ENCODE data around the gene KANSL1.

Gene KANSL1

GRCh38 chr17:46159686-46160085 lies 33.5 kb downstream of the KANSL1 start:
- Histone ChIP-seq H4K20me1 (peaks cover 100% of the 10 kb centered on the region), H3K27ac (no peak overlapping the region), H3K9me3 (no peaks in the 10 kb centered on the region), H3K4me1 (peaks cover 48% of the 10 kb centered on the region), H3K9ac (no peak overlapping the region), H3K4me3 (no peak overlapping the region), H3K36me3 (peaks cover 50% of the 10 kb centered on the region), H3K27me3 (no peaks in the 10 kb centered on the region), H3K4me2 (no peak overlapping the region)
- TF ChIP-seq Cebpa-rat (IDR thresholded peaks at IDR 0.05) = no peak

GRCh38 chr17:46158323-46159296 lies 34.6 kb downstream of the KANSL1 start:
- H3K36me3 ChIP-seq = peaks cover 50% of the 10 kb centered on the region
- no peak overlapping the region for H3K4me2 ChIP-seq
- peaks cover 48% of the 10 kb centered on the region for H3K4me1 ChIP-seq
- peaks cover 100% of the 10 kb centered on the region for H4K20me1 ChIP-seq
- no peak overlapping the region for H3K9ac ChIP-seq
- H3K27ac ChIP-seq = no peak overlapping the region
- no peaks in the 10 kb centered on the region for H3K27me3 ChIP-seq
- no peaks in the 10 kb centered on the region for H3K9me3 ChIP-seq
- H3K4me3 ChIP-seq = no peak overlapping the region
- TF ChIP-seq Cebpa-rat (IDR thresholded peaks at IDR 0.05) = no peak

- Histone ChIP-seq H3K4me3 (no peak overlapping the region), H3K9me3 (no peaks in the 10 kb centered on the region), H3K4me2 (no peak overlapping the region), H4K20me1 (peaks cover 100% of the 10 kb centered on the region), H3K36me3 (peaks cover 39% of the 10 kb centered on the region), H3K9ac (no peak overlapping the region), H3K4me1 (peaks cover 40% of the 10 kb centered on the region), H3K27ac (no peak overlapping the region), H3K27me3 (no peaks in the 10 kb centered on the region)
- TF ChIP-seq Cebpa-rat (IDR thresholded peaks at IDR 0.05) = no peak
These were observed 35.7 kb downstream of the KANSL1 start for GRCh38 chr17:46157443-46158062.

GRCh38 chr17:46154151-46154816 lies 38.9 kb downstream of the KANSL1 start:
- peak overlapping the region; percentile 8 for H3K4me2 ChIP-seq
- no peak overlapping the region for H3K9ac ChIP-seq
- H3K9me3 ChIP-seq = no peaks in the 10 kb centered on the region
- TF ChIP-seq Cebpa-rat (IDR thresholded peaks at IDR 0.05) = no peak
- peaks cover 100% of the 10 kb centered on the region for H4K20me1 ChIP-seq
- peaks cover 40% of the 10 kb centered on the region for H3K4me1 ChIP-seq
- peaks cover 26% of the 10 kb centered on the region for H3K36me3 ChIP-seq
- H3K27me3 ChIP-seq = no peaks in the 10 kb centered on the region
- no peak overlapping the region for H3K27ac ChIP-seq
- no peak overlapping the region for H3K4me3 ChIP-seq

GRCh38 chr17:46152423-46152822 lies 40.8 kb downstream of the KANSL1 start:
- peaks cover 33% of the 10 kb centered on the region for H3K4me1 ChIP-seq
- H3K4me3 ChIP-seq = no peak overlapping the region

GRCh38 chr17:46151762-46152161 lies 41.5 kb downstream of the KANSL1 start:
- Histone ChIP-seq H3K36me3 (peaks cover 24% of the 10 kb centered on the region), H3K9me3 (no peaks in the 10 kb centered on the region), H3K4me2 (no peak overlapping the region), H3K27me3 (no peaks in the 10 kb centered on the region), H3K27ac (no peak overlapping the region), H3K4me3 (no peak overlapping the region), H3K4me1 (peaks cover 40% of the 10 kb centered on the region), H4K20me1 (peaks cover 100% of the 10 kb centered on the region), H3K9ac (no peak overlapping the region)
- TF ChIP-seq Cebpa-rat (IDR thresholded peaks at IDR 0.05) = no peak

More at GRCh38 chr17:46152423-46152822, 40.8 kb downstream of the KANSL1 start:
- TF ChIP-seq Cebpa-rat (IDR thresholded peaks at IDR 0.05) = no peak
- Histone ChIP-seq H3K4me2 (no peak overlapping the region), H3K9ac (no peak overlapping the region), H3K27me3 (no peaks in the 10 kb centered on the region), H3K9me3 (no peaks in the 10 kb centered on the region), H4K20me1 (peaks cover 100% of the 10 kb centered on the region), H3K36me3 (peaks cover 20% of the 10 kb centered on the region), H3K27ac (no peak overlapping the region)

GRCh38 chr17:46150216-46150963 lies 42.8 kb downstream of the KANSL1 start:
- peaks cover 100% of the 10 kb centered on the region for H4K20me1 ChIP-seq
- no peak overlapping the region for H3K9ac ChIP-seq
- H3K4me2 ChIP-seq = no peak overlapping the region
- H3K36me3 ChIP-seq = peaks cover 21% of the 10 kb centered on the region
- no peak overlapping the region for H3K27ac ChIP-seq
- H3K9me3 ChIP-seq = no peaks in the 10 kb centered on the region
- TF ChIP-seq Cebpa-rat (IDR thresholded peaks at IDR 0.05) = no peak
- H3K27me3 ChIP-seq = no peaks in the 10 kb centered on the region
- no peak overlapping the region for H3K4me3 ChIP-seq
- H3K4me1 ChIP-seq = peaks cover 36% of the 10 kb centered on the region

GRCh38 chr17:46148247-46148646 lies 45.0 kb downstream of the KANSL1 start:
- no peak for TF ChIP-seq Cebpa-rat (IDR thresholded peaks at IDR 0.05)
- Histone ChIP-seq H4K20me1 (peaks cover 100% of the 10 kb centered on the region), H3K36me3 (peaks cover 15% of the 10 kb centered on the region; the same call in 1 of the 2 replicates), H3K4me2 (no peak overlapping the region), H3K9ac (no peak overlapping the region), H3K27me3 (no peaks in the 10 kb centered on the region), H3K27ac (no peak overlapping the region), H3K9me3 (no peaks in the 10 kb centered on the region), H3K4me3 (no peak overlapping the region), H3K4me1 (peaks cover 34% of the 10 kb centered on the region)

GRCh38 chr17:46147296-46147695 lies 45.9 kb downstream of the KANSL1 start:
- peaks cover 100% of the 10 kb centered on the region for H4K20me1 ChIP-seq

More at GRCh38 chr17:46147296-46147695, 45.9 kb downstream of the KANSL1 start:
- no peak for TF ChIP-seq Cebpa-rat (IDR thresholded peaks at IDR 0.05)
- peak overlapping the region; percentile 4; the same call in 1 of the 2 replicates for H3K4me2 ChIP-seq
- H3K36me3 ChIP-seq = peaks cover 18% of the 10 kb centered on the region; the same call in 1 of the 2 replicates
- H3K9ac ChIP-seq = no peak overlapping the region
- H3K27ac ChIP-seq = no peak overlapping the region
- no peaks in the 10 kb centered on the region for H3K27me3 ChIP-seq
- peaks cover 34% of the 10 kb centered on the region for H3K4me1 ChIP-seq
- no peaks in the 10 kb centered on the region for H3K9me3 ChIP-seq
- no peak overlapping the region for H3K4me3 ChIP-seq

Data from BLaER1 (cell line).